PC-3 (cell line): ENCODE results near the gene MED13L. TPM values are rescaled to one million over a fixed set of nuclear protein-coding genes. Genes with fewer than 3 reads are reported as not detected.

ENCODE experiments used
- ATAC-seq: fragments of 200-7000 bp; cut with Tn5 transposase; 2 replicates; pipeline ENCODE4 v1.9.1; 2020; ENCODE audit warnings: mild to moderate bottlenecking, moderate library complexity
- BruUV-seq: library from RNA; stranded (reverse); fragments of 400-500 nt; replicated peaks from 2 replicates; lab custom pipeline; 2021; lab: Mats Ljungman, UMichigan
- CTCF ChIA-PET: fragments of 300-600 bp; sonication (Branson Sonifier 250); formaldehyde crosslinking; loops from one replicate; lab custom pipeline; 2022; ENCODE audit warnings: antibody characterized with exemption; lab: Charles Lee
- POLR2A ChIA-PET: fragments of 300-600 bp; sonication (Branson Sonifier 250); formaldehyde crosslinking; loops from one replicate; lab custom pipeline; 2022; ENCODE audit warnings: antibody characterized with exemption; ENCODE audit not compliant: unreplicated experiment; lab: Charles Lee
- DNase-seq: peaks from one replicate; pipeline ENCODE4 v3.0.0-alpha.2; 2015
- H2AFZ ChIP-seq: fragments of 300-600 bp; sonication (generic); 2 replicates; pipeline ENCODE4 v1.6.0; 2016; ENCODE audit warnings: antibody characterized with exemption, low read length
- H3F3A ChIP-seq: fragments of 300-600 bp; sonication (generic); one replicate; pipeline ENCODE4 v1.6.0; 2017; ENCODE audit warnings: antibody characterized with exemption, low read length, control low read depth, mild to moderate bottlenecking; ENCODE audit not compliant: unreplicated experiment
- H3K27ac ChIP-seq: fragments of 300-600 bp; sonication (generic); 2 replicates; pipeline ENCODE4 v1.5.1; 2016; ENCODE audit warnings: mild to moderate bottlenecking, low read length
- H3K27me3 ChIP-seq: fragments of 300-600 bp; sonication (generic); 2 replicates; pipeline ENCODE4 v1.6.1; 2016; ENCODE audit warnings: low read length, mixed read lengths
- H3K36me3 ChIP-seq: fragments of 300-600 bp; sonication (generic); 2 replicates; pipeline ENCODE4 v1.6.1; 2016; ENCODE audit warnings: low read depth, mixed run types, low read length, mixed read lengths
- H3K4me1 ChIP-seq: fragments of 300-600 bp; sonication (generic); 2 replicates; pipeline ENCODE4 v1.5.1; 2016; ENCODE audit warnings: low read length; ENCODE audit not compliant: insufficient read depth
- H3K4me2 ChIP-seq: fragments of 300-600 bp; sonication (generic); 2 replicates; pipeline ENCODE4 v1.6.0; 2016; ENCODE audit warnings: low read length
- H3K4me3 ChIP-seq: fragments of 300-600 bp; sonication (generic); 2 replicates; pipeline ENCODE4 v1.5.1; 2016; ENCODE audit warnings: mild to moderate bottlenecking, low read length, mixed read lengths
- H3K79me2 ChIP-seq: fragments of 300-600 bp; sonication (generic); 2 replicates; pipeline ENCODE4 v1.6.1; 2017; ENCODE audit warnings: low read length, mixed read lengths
- H3K9ac ChIP-seq: fragments of 300-600 bp; sonication (generic); 2 replicates; pipeline ENCODE4 v1.6.0; 2016; ENCODE audit warnings: mild to moderate bottlenecking, low read length
- H3K9me2 ChIP-seq: fragments of 300-600 bp; sonication (generic); replicated peaks from 2 replicates; pipeline ENCODE4 v1.6.1; 2016; ENCODE audit warnings: mixed run types, low read length, mixed read lengths
- H3K9me3 ChIP-seq: fragments of 300-600 bp; sonication (generic); 2 replicates; pipeline ENCODE4 v1.6.1; 2016; ENCODE audit warnings: low read length, mixed read lengths
- H4K20me1 ChIP-seq: fragments of 300-600 bp; sonication (generic); 2 replicates; pipeline ENCODE4 v1.6.1; 2016; ENCODE audit warnings: low read length, mixed read lengths
- CTCF ChIP-seq: fragments of 300-600 bp; sonication (generic); conservative IDR thresholded peaks from 2 replicates; pipeline ENCODE4 v1.5.1; 2017; ENCODE audit warnings: antibody characterized with exemption, low read depth, mild to moderate bottlenecking, low read length
- EZH2 ChIP-seq: fragments of 300-600 bp; sonication (generic); IDR thresholded peaks from one replicate; pipeline ENCODE4 v1.6.1; 2017; ENCODE audit warnings: antibody characterized with exemption, mild to moderate bottlenecking, low read length; ENCODE audit not compliant: unreplicated experiment
- EZH2phosphoT487 ChIP-seq: fragments of 300-600 bp; sonication (generic); IDR thresholded peaks from 2 replicates; pipeline ENCODE4 v1.6.1; 2018; ENCODE audit warnings: mild to moderate bottlenecking, antibody characterized with exemption, low read length, borderline replicate concordance
- intact Hi-C: fragments of 100-400 bp; cut with micrococcal nuclease; formaldehyde crosslinking; loops from 2 replicates; pipeline ENCODE4 v1.9.0; 2023
- total RNA-seq: library from RNA; depleted of rRNA; stranded (reverse); fragments of >200 nt; gene quantifications from 2 replicates; pipeline ENCODE4 v1.2.3, GENCODE V29; 2014

The MED13L gene
- total RNA-seq, 1 experiment from 2014 or later, result 61.2 TPM

GRCh38 chr12:115943630-115944391, 333.7 kb downstream of the MED13L start:
- H3K9ac ChIP-seq, result no peak overlapping the region
- no peaks in the 10 kb centered on the region for H3K79me2 ChIP-seq
- no peaks in the 10 kb centered on the region for H3K9me2 ChIP-seq
- no TSS peak for BruUV-seq
- 0 out of 2 replicates have a peak, but pooled peaks cover 4% of the 10 kb centered on the region for H3K9me3 ChIP-seq
- no peaks in the 10 kb centered on the region for H3K4me1 ChIP-seq
- no peaks in the 10 kb centered on the region for H3K27me3 ChIP-seq
- ChIA-PET POLR2A (no interaction called here), CTCF (interaction anchor here (0.7 kb wide), 1 partner anchor 766 kb away, joined by 3 read pairs; no protein-coding TSS in a partner anchor)
- no peak overlapping the region for H3K27ac ChIP-seq
- H3K36me3 ChIP-seq, result no peaks in the 10 kb centered on the region
- no peak overlapping the region for H3K4me3 ChIP-seq
- DNase-seq (no peak), ATAC-seq (no peak)
- intact Hi-C loops, result no loop called here
- H3F3A ChIP-seq, result no peaks in the 10 kb centered on the region
- H4K20me1 ChIP-seq, result no peaks in the 10 kb centered on the region
- no peak overlapping the region for H2AFZ ChIP-seq
- TF ChIP-seq EZH2 (no peak), CTCF (no peak), EZH2phosphoT487 (no peak)
- H3K4me2 ChIP-seq, result no peak overlapping the region

GRCh38 chr12:115943310-115943629, 334.2 kb downstream of the MED13L start:
- Histone ChIP-seq H3K4me3 (no peak overlapping the region), H2AFZ (no peak overlapping the region), H4K20me1 (no peaks in the 10 kb centered on the region), H3K4me1 (no peaks in the 10 kb centered on the region), H3F3A (no peaks in the 10 kb centered on the region), H3K9ac (no peak overlapping the region), H3K36me3 (no peaks in the 10 kb centered on the region), H3K9me3 (0 out of 2 replicates have a peak, but pooled peaks cover 8% of the 10 kb centered on the region), H3K4me2 (no peak overlapping the region), H3K27me3 (no peaks in the 10 kb centered on the region), H3K9me2 (no peaks in the 10 kb centered on the region), H3K27ac (no peak overlapping the region), H3K79me2 (no peaks in the 10 kb centered on the region)
- no peak for DNase-seq
- BruUV-seq, result no TSS peak
- no peak for ATAC-seq
- POLR2A ChIA-PET, result no interaction called here
- CTCF ChIA-PET, result no interaction called here
- TF ChIP-seq EZH2phosphoT487 (no peak), EZH2 (no peak), CTCF (no peak)
- intact Hi-C loops, result no loop called here

- no TSS peak for BruUV-seq
- H3K79me2 ChIP-seq, result no peaks in the 10 kb centered on the region
- no peaks in the 10 kb centered on the region for H3K4me1 ChIP-seq
- ATAC-seq, result no peak
- H3K27ac ChIP-seq, result no peak overlapping the region
- H3K9ac ChIP-seq, result no peak overlapping the region
- intact Hi-C loops, result no loop called here
- no peaks in the 10 kb centered on the region for H3K36me3 ChIP-seq
- no peaks in the 10 kb centered on the region for H3F3A ChIP-seq
- POLR2A ChIA-PET, result no interaction called here
- CTCF ChIA-PET, result no interaction called here
- no peak for TF ChIP-seq EZH2phosphoT487
- no peak for TF ChIP-seq EZH2
- TF ChIP-seq CTCF, result no peak
- H3K27me3 ChIP-seq, result no peaks in the 10 kb centered on the region
- no peak overlapping the region for H3K4me2 ChIP-seq
- no peak overlapping the region for H2AFZ ChIP-seq
- no peak overlapping the region for H3K4me3 ChIP-seq
- no peaks in the 10 kb centered on the region for H4K20me1 ChIP-seq
- no peaks in the 10 kb centered on the region for H3K9me2 ChIP-seq
- H3K9me3 ChIP-seq, result 0 out of 2 replicates have a peak, but pooled peaks cover 8% of the 10 kb centered on the region
- DNase-seq, result no peak
Observed at GRCh38 chr12:115942346-115942745, 335.1 kb downstream of the MED13L start.
